ENCODE results near the gene PSTK.

PSTK gene

GRCh38 chr10:122954731-122955050 is 25.5 kb upstream of the PSTK start:
- no peaks in the 10 kb centered on the region for H3K9me2 ChIP-seq (ENCODE audit: low read depth, low read length)
- no peaks in the 10 kb centered on the region for H3K27me3 ChIP-seq (ENCODE audit: insufficient read depth, low read length)
- H3K79me2 ChIP-seq (ENCODE audit: insufficient read depth, low read length): no peaks in the 10 kb centered on the region
- H2AFZ ChIP-seq (ENCODE audit: low read length): no peak overlapping the region
- no peaks in the 10 kb centered on the region for H3F3A ChIP-seq (ENCODE audit: insufficient read depth, low read length)
- no peak for TF ChIP-seq EZH2 (IDR thresholded peaks at IDR 0.05; ENCODE audit: borderline replicate concordance, low read length)
- no peak for TF ChIP-seq CTCF (IDR thresholded peaks at IDR 0.05; ENCODE audit: low read length)
- H3K9me3 ChIP-seq (ENCODE audit: low read length): no peaks in the 10 kb centered on the region
- H3K36me3 ChIP-seq (ENCODE audit: insufficient read depth, low read length): peaks cover 6% of the 10 kb centered on the region; the same call in 1 of the 2 replicates
- no peaks in the 10 kb centered on the region for H4K20me1 ChIP-seq (ENCODE audit: insufficient read depth, low read length)
- H3K27ac ChIP-seq (ENCODE audit: low read depth, low read length, poor library complexity, severe bottlenecking): no peak overlapping the region
- H3K9ac ChIP-seq (ENCODE audit: low read length): no peak overlapping the region
- H3K4me2 ChIP-seq (ENCODE audit: low read length): 0 out of 2 replicates have a peak overlapping the region, but pooled peaks have one; percentile 34
- peak overlapping the region; percentile 76 for H3K4me3 ChIP-seq (ENCODE audit: low read depth, low read length, poor library complexity, severe bottlenecking)
- H3K4me1 ChIP-seq (ENCODE audit: insufficient read depth, low read length, severe bottlenecking): peaks cover 20% of the 10 kb centered on the region

- TF ChIP-seq CTCF (IDR thresholded peaks at IDR 0.05; ENCODE audit: low read length) (no peak), EZH2 (IDR thresholded peaks at IDR 0.05; ENCODE audit: borderline replicate concordance, low read length) (no peak)
- Histone ChIP-seq H3F3A (ENCODE audit: insufficient read depth, low read length) (no peaks in the 10 kb centered on the region), H3K27me3 (ENCODE audit: insufficient read depth, low read length) (no peaks in the 10 kb centered on the region), H3K9me2 (ENCODE audit: low read depth, low read length) (no peaks in the 10 kb centered on the region), H3K27ac (ENCODE audit: low read depth, low read length, poor library complexity, severe bottlenecking) (no peak overlapping the region), H3K36me3 (ENCODE audit: insufficient read depth, low read length) (no peaks in the 10 kb centered on the region), H3K79me2 (ENCODE audit: insufficient read depth, low read length) (no peaks in the 10 kb centered on the region), H3K4me2 (ENCODE audit: low read length) (no peak overlapping the region), H3K4me1 (ENCODE audit: insufficient read depth, low read length, severe bottlenecking) (peaks cover 20% of the 10 kb centered on the region), H3K9ac (ENCODE audit: low read length) (no peak overlapping the region), H4K20me1 (ENCODE audit: insufficient read depth, low read length) (no peaks in the 10 kb centered on the region), H3K9me3 (ENCODE audit: low read length) (no peaks in the 10 kb centered on the region), H2AFZ (ENCODE audit: low read length) (no peak overlapping the region), H3K4me3 (ENCODE audit: low read depth, low read length, poor library complexity, severe bottlenecking) (no peak overlapping the region)
Measured at GRCh38 chr10:122955892-122956291, 24.3 kb upstream of the PSTK start.

GRCh38 chr10:122957474-122957873 is 22.7 kb upstream of the PSTK start:
- H3K9me3 ChIP-seq (ENCODE audit: low read length): no peaks in the 10 kb centered on the region
- H3K9me2 ChIP-seq (ENCODE audit: low read depth, low read length): no peaks in the 10 kb centered on the region
- H3K4me3 ChIP-seq (ENCODE audit: low read depth, low read length, poor library complexity, severe bottlenecking): no peak overlapping the region
- H3F3A ChIP-seq (ENCODE audit: insufficient read depth, low read length): no peaks in the 10 kb centered on the region
- H3K27ac ChIP-seq (ENCODE audit: low read depth, low read length, poor library complexity, severe bottlenecking): no peak overlapping the region
- no peak overlapping the region for H3K4me2 ChIP-seq (ENCODE audit: low read length)
- H2AFZ ChIP-seq (ENCODE audit: low read length): no peak overlapping the region
- no peak overlapping the region for H3K9ac ChIP-seq (ENCODE audit: low read length)
- H3K27me3 ChIP-seq (ENCODE audit: insufficient read depth, low read length): no peaks in the 10 kb centered on the region; the same call in 1 of the 2 replicates
- peaks cover 14% of the 10 kb centered on the region for H3K4me1 ChIP-seq (ENCODE audit: insufficient read depth, low read length, severe bottlenecking)
- TF ChIP-seq EZH2 (IDR thresholded peaks at IDR 0.05; ENCODE audit: borderline replicate concordance, low read length) (no peak), CTCF (IDR thresholded peaks at IDR 0.05; ENCODE audit: low read length) (no peak)
- H3K79me2 ChIP-seq (ENCODE audit: insufficient read depth, low read length): no peaks in the 10 kb centered on the region
- no peaks in the 10 kb centered on the region for H4K20me1 ChIP-seq (ENCODE audit: insufficient read depth, low read length)
- H3K36me3 ChIP-seq (ENCODE audit: insufficient read depth, low read length): no peaks in the 10 kb centered on the region

Measured in OCI-LY1 (cell line).